Gastroesophageal sphincter (tissue), 3 donors: Measurements from ENCODE around the gene COG6.
A peak's percentile ranks its signal among the peaks of the same experiment; 100 is the strongest.

Source experiments
- POLR2AphosphoS5 ChIP-seq: sonication (generic); formaldehyde crosslinking; IDR thresholded peaks from one replicate; pipeline ENCODE4 v1.6.1; 2017; ENCODE audit warnings: antibody characterized with exemption
- TF ChIP-seq, protein P1 (sequence below), 4 experiments: fragments of 200-600 bp in 2 of 4; fragments of 450-650 bp in 2 of 4; sonication (generic) in 1 of 4; IDR thresholded peaks; one replicate each; pipeline ENCODE4 v1.5.1; 2017 to 2019; ENCODE audit warnings: antibody characterized with exemption in 4 of 4, mild to moderate bottlenecking in 2 of 4, moderate library complexity in 2 of 4

DNA sequence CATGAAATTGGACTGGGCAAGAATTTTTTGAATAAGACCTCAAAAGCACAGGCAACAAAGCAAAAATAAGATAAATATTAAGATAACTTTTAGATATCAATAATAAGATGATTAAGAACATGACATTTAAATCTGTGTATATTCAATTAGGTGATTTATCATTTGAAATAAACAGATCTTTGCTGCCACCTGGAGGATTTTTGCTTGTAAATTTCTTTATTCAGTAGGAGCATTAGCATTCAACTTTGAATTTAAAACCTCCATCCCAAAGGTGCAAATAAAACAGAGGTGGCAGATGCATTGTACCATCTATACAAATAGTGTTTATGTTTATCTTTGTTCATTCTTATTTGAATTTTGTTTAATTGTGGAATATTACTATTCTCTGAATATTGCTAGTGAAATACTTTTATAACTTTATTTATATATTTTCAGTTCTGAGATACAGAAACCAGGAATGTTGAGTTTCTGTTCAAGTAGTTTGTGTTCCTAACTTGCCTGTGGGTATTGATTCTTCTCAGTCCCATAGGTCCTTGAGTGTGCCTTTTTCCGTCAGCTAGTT lies 20.9 kb downstream of the COG6 start:
- TF ChIP-seq POLR2AphosphoS5: no peak
- TF ChIP-seq, protein P1, sequence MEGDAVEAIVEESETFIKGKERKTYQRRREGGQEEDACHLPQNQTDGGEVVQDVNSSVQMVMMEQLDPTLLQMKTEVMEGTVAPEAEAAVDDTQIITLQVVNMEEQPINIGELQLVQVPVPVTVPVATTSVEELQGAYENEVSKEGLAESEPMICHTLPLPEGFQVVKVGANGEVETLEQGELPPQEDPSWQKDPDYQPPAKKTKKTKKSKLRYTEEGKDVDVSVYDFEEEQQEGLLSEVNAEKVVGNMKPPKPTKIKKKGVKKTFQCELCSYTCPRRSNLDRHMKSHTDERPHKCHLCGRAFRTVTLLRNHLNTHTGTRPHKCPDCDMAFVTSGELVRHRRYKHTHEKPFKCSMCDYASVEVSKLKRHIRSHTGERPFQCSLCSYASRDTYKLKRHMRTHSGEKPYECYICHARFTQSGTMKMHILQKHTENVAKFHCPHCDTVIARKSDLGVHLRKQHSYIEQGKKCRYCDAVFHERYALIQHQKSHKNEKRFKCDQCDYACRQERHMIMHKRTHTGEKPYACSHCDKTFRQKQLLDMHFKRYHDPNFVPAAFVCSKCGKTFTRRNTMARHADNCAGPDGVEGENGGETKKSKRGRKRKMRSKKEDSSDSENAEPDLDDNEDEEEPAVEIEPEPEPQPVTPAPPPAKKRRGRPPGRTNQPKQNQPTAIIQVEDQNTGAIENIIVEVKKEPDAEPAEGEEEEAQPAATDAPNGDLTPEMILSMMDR (IDR thresholded peaks at IDR 0.05): peak in 3 of 4 experiments; percentile 30 to 46 (median 44)
